Adrenal gland (tissue), 5 donors: Measurements from ENCODE around the gene SUGP1.

Source experiments
- CTCF ChIP-seq, 6 experiments: fragments of 450-650 bp in 4 of 6; fragments of 200-600 bp in 2 of 6; sonication (generic) in 1 of 6; IDR thresholded peaks; 1 replicate in 5 of 6; 2 replicates in 1 of 6; pipeline versions ENCODE4 v1.5.1 to v1.8.0; 2016 to 2021; ENCODE audit warnings: antibody characterized with exemption in 6 of 6, mild to moderate bottlenecking in 2 of 6, moderate library complexity in 1 of 6
- POLR2A ChIP-seq, 2 donors: fragments of 450-650 bp; IDR thresholded peaks; one replicate each; pipeline ENCODE4 v1.6.1; 2017; ENCODE audit warnings: antibody characterized with exemption in 2 of 2, mild to moderate bottlenecking in 2 of 2, moderate library complexity in 1 of 2
- donor health status: DM: no; HTN: no; CAD: no.

GRCh38 chr19:19343016-19343362 lies 22.7 kb upstream of the SUGP1 start:
- TF ChIP-seq CTCF (IDR thresholded peaks at IDR 0.05) (peak in 1 of 6 experiments; percentile 39), POLR2A (IDR thresholded peaks at IDR 0.05) (no peak)
